Astrocyte of the spinal cord (primary cell): ENCODE measurements around the gene SLC9B2.

Source experiments
- DNase-seq: peaks from one replicate; pipeline ENCODE4 v3.0.0; 2011; ENCODE audit warnings: low read depth, low spot score
- H3K4me3 ChIP-seq: 2 replicates; pipeline ENCODE4 v1.5.1; 2011; ENCODE audit warnings: low read depth, mild to moderate bottlenecking, low read length, moderate library complexity
- in situ Hi-C: cut with HindIII; loops from 2 replicates; pipeline ENCODE4 v1.10.0; 2017; ENCODE audit warnings: low sequenced_read_pairs
- TF ChIP-seq, protein P1 (sequence below): IDR thresholded peaks from 2 replicates; pipeline ENCODE4 v1.5.1; 2012; ENCODE audit warnings: low read depth, mild to moderate bottlenecking, low read length, inconsistent platforms

SLC9B2 gene

DNA sequence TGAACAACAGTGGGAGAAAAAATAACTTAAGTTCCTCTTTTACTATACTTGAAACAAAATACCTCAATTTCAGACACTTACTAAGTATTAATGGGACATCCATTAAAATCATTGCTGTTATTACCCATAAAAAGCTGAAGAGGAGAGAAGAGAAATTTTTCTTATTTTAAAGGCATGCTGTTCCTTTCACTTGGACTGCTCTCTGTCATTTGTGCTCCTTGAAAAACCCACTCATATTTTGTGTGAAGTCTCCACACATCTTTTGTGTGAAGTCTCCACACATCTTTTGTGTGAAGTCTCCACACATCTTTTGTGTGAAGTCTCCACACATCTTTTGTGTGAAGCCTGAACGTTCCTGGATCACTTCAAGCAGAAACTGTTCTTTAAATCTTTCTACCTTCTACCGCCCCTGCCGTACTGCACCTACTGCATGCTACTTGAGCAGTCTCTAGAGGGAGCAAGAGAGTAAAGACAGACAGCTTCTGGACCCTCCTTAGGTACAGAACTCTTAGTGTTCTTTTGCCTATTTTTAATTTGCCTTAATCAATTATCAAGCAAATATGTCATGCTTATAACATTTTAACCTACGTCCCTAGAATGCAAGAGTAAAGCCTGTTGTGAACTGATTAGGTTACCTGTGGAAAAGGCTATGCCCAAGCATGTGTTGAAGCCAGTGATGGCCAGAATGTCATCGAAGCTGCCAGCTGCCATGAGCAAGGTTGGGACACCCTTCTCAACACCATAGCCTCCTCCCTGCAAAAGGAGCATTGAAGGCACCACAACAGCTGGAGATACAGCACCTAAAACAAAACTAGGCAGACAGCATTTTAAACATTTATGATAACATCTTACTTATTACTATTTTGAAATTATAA, 29.9 kb downstream of the SLC9B2 start:
- no peak overlapping the region for H3K4me3 ChIP-seq
- in situ Hi-C loops, result no loop called here
- peak; percentile 44 for DNase-seq
- TF ChIP-seq, protein P1, sequence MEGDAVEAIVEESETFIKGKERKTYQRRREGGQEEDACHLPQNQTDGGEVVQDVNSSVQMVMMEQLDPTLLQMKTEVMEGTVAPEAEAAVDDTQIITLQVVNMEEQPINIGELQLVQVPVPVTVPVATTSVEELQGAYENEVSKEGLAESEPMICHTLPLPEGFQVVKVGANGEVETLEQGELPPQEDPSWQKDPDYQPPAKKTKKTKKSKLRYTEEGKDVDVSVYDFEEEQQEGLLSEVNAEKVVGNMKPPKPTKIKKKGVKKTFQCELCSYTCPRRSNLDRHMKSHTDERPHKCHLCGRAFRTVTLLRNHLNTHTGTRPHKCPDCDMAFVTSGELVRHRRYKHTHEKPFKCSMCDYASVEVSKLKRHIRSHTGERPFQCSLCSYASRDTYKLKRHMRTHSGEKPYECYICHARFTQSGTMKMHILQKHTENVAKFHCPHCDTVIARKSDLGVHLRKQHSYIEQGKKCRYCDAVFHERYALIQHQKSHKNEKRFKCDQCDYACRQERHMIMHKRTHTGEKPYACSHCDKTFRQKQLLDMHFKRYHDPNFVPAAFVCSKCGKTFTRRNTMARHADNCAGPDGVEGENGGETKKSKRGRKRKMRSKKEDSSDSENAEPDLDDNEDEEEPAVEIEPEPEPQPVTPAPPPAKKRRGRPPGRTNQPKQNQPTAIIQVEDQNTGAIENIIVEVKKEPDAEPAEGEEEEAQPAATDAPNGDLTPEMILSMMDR, result peak; percentile 83

DNA sequence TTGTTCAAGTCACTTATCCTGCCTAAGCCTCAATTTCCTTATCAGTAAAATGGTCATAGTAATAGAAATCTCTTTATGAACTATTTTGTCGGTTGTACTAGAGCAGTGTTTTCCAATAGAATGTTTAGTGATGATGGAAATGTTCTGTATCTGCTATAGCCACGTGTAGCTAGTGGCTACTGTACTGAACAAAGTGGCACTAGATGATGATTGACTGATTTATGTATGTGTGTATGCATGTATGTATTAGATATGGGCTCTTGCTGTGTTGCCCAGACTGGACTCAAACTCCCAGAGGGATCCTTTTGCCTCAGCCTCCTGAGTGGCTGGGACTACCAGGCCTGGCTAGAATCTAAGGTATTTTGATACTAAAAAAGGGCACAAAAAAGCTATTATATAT, 32.4 kb downstream of the SLC9B2 start:
- in situ Hi-C loops, result no loop called here
- H3K4me3 ChIP-seq, result no peak overlapping the region
- TF ChIP-seq, protein P1, result no peak
- no peak for DNase-seq

DNA sequence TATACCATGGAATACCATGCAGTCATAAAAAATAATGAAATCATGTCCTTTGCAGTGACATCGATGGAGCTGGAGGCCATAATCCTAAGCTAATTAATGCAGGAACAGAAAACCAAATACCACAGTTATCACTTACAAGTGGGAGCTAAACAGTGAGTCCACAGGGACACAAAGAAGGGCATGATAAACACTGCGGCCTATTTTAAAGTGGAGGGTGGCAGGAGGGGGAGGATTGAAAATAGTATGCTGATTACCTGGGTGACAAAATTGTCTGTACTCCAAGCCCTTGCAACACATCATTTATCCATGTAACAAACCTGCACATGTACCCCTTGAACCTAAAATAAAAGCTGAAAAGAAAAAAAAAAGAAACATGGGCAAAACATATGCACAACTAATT, 40.4 kb downstream of the SLC9B2 start:
- in situ Hi-C loops, result no loop called here
- DNase-seq, result no peak
- TF ChIP-seq, protein P1, result no peak
- H3K4me3 ChIP-seq, result no peak overlapping the region

DNA sequence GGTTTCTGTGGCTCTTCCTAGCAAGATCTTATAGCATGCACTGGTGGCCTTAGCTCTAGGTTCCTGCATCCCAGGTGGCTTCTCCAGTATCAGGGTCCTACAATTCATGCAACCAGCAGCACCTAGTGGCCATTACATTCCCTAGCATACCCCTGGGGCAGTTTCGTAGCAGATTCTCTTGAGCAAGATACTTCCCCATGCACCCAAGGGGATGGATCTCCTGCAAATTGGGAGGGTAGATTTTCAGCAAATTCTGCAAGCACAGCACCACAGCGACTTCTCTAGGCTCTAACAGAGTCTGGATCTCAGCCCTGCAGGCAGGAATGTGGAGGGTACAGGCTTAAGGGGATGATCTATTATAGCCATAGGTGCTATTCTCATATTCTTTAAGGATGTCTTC, 44.0 kb downstream of the SLC9B2 start:
- H3K4me3 ChIP-seq, result no peak overlapping the region
- in situ Hi-C loops, result no loop called here
- DNase-seq, result peak; percentile 23
- TF ChIP-seq, protein P1, result peak; percentile 71

DNA sequence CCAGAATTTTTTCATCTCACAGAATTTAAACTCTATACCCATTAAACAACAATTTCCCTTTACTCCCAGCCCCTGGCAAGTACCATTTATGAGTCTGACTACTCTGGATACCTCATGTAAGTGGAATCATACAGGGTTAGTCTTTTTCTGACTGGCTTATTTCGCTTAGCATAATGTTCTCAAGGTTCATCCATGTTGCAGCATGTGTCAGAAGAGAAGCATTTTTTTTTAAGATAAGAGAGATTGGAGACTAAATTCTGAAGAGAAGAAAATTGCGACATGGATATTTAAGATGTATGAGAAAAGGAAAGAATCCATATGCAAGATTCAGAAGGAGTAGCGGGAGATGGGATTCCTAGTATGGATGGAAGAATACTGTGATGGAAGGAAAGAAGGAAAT, 45.8 kb downstream of the SLC9B2 start:
- DNase-seq, result no peak
- no peak overlapping the region for H3K4me3 ChIP-seq
- in situ Hi-C loops, result no loop called here
- TF ChIP-seq, protein P1, result no peak

- TF ChIP-seq, protein P1, result no peak
- DNase-seq, result no peak
- in situ Hi-C loops, result no loop called here
- H3K4me3 ChIP-seq, result no peak overlapping the region
Measured at GRCh38 chr4:103029300-103029699, 47.3 kb downstream of the SLC9B2 start.
